CD4-positive, alpha-beta T cell treated with Interleukin-4 for 1 hour (primary cell): ENCODE results near the gene DCANP1.
A peak's percentile ranks its signal among the peaks of the same experiment; 100 is the strongest.

Experiments
- DNase-seq, 2 donors: peaks; one replicate each; pipeline ENCODE4 v3.0.0-alpha.2; 2020 to 2022

DCANP1 gene

GRCh38 chr5:135440916-135441315 lies 6.2 kb downstream of the DCANP1 start:
- DNase-seq, result no peak

DNA sequence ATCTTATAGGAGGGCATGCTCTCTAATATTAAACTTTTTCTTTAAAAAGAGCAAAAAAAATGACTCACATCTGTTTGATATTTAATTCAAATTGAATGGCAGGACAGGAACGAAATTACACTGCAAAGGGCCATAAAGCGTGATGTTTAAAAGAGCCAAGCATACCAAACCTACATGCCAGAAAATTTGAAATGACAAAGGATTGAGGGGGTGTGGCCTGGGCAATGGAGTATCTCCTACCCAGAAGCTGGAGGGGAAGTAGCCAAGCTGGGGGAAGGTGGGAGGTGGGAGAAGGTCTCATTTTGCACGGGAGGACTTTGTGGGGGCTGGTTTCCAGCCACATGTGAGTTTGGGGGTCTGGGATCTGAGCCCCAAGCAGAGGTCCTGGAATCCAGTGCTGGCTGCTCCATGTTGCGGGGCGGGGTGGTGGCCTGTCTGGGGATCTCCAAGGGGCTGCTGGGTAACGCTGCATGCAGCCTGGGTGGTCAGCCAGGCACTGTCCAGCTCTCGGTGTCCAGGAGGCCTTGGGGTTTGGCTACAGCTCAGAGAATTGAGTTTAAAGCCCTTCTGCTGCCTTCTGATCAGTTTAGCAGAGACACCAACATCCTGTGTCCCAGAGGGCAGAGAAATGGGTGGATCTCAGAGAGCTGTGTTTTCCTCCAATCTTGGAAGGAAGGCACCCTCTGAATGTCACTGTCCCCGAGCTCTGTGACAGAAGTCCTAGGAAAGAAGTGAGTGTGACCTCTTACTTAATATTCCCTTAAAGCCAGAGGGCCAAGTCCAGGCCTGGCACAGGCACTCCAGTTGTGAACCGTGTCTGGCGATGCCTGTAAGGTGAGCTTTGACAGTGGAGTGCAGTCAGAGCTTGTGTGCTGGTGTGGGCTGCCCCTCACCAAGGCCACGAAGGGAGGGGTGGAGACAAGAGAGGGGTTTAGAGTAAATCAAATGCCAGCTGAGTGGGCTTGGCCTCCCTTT lies 7.6 kb downstream of the DCANP1 start:
- no peak for DNase-seq

DNA sequence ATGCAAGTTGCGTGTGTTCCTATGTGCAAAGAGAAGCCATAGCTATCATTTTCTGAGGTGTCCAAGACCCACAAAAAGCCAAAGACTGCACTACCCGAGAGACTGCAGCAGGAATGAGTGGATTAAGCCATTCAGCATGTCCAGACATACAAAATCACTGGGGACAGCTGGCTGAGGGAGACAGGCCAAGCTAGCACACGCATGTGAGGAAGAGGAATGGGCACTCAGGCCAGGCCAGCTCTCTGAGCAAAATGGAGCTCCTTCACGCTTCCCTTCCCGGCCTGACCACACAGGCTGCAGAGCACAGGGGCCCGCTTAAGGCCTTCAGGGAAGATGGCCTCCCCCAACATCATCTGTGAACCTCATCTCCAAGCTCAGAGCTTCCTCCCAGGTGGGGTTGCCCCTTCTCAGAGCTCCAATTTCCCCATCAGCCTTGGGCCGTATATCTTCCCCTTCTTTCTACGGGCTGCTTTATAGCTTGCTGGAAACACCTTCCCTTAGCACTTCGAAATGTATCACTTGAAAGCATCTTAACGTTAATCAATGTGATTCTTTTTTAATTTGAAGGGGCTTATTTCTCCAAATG lies 8.4 kb downstream of the DCANP1 start:
- DNase-seq, result no peak

- DNase-seq, result no peak
Observed at GRCh38 chr5:135437796-135438560, 9.2 kb downstream of the DCANP1 start.

DNA sequence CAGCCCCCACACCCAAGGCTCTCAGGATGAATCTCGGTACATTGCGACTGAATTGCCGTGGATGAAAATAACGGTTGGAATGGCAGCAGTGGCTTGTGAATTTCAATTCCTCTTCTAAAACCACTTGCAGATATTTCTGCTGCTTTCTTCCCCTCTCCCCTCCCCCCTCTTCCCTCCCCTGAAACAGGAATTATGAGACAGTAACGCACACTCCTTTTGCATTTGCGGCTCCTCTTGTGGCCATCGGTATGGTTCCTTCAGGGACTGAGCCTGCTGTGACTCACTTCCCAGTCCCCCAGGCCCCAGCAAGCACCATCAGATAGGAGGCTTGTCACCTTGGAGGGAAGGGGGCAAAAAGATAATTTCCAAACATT lies 9.7 kb downstream of the DCANP1 start:
- DNase-seq, result peak; percentile 8 to 43

DNA sequence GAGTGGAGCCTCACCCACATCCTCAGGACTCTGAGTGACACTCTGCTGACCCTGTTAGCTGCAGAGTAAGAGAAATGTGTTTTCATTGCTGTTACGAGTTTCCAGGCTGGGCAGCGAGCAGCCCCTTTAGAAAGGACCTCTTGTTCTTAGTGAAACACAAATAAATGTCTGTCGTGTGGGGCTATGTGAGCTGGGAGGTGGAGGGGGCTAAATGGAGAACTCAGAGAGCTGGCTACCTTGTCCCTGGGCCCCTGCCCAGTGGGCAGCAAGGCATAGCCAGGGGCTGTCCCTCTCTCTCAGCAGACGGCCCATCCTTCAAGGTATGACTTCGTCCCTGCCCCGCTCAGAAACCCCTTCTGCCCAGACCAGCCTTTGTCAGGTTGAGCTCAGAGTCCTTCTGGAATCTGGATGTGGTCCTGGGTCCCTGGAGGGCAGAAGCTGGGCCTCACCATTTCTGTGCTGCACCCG lies 10.2 kb downstream of the DCANP1 start:
- no peak for DNase-seq

- no peak for DNase-seq
Observed at GRCh38 chr5:135435467-135436330, 11.4 kb downstream of the DCANP1 start.

DNA sequence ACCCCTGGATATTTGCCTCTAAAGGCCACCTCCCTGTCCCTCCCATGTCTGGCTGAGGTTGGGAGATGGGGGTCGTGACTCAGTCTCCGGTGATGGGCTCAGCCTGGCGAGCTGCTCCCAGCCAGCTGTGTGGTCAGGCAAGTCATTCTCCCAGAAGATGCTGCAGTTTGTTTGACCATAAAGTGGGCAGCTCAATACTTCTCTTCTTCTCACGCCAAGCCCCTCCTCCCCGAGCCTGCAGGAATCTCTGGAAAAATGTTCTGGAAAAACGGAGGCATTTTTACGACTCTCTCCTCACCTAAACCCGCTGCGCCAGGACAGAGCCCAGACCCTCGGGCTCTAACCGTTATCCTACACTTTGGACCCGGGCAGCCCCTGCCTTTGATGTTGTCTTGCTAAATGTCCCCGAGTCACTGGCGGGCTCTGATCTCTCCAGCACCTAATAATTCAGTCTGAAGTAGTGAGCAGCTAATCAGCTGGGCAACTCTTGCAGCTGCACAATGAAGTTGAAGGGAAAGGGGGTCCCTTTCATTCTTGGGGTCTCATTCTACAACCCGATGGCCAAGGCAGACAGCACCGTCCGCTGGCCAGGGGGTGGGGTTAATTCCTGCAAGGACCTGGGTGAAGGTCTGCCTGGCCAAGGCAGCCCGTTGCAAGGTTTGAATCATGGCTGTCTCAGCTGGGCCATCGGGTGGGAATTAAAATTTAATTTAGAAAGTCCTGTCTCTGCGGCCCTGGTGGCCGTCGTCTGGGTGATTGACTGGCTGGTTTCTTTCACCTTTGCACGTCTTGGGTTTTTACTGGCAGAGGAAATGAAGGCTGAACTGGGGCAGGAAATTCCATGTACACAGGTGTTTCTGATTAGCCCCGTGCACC lies 12.3 kb downstream of the DCANP1 start:
- no peak for DNase-seq

DNA sequence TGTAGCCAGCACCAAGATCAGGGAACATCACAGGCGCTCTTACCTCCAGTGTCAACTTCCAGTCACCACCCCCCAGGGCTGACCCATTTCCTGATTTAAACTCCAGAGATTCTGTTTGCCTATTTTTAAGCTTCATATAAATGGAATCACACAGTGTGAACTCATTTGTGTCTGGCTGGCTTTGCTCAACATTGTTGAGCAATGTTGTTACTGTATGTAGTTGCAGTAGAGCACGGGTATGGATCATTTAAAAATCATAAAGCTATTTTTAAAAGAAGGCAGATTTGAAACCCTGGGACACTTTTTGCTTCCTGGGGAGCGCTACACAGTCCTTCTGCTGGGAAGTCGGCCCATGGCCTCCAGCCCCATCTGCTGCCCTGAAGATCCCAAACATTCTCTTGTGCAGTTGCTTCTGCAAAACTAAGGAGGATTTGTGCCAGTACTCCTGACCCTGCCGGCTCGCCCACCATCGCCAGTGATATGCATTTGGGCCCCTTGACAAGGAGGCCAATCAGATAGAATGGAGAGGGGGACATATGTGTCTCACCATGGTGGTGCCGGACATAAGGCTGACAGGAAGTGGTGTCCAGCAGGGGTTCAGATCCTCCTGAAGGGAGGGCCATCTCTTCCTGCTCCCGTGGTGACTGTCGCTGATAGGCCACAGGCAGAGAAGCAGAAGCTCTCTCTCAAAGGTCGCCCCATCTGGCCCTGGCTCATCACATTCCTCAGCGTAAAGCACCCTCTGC lies 13.3 kb downstream of the DCANP1 start:
- no peak for DNase-seq

- no peak for DNase-seq
Observed at GRCh38 chr5:135432113-135432512, 15.0 kb downstream of the DCANP1 start.

GRCh38 chr5:135430135-135430437 lies 17.1 kb downstream of the DCANP1 start:
- no peak for DNase-seq

- DNase-seq, result no peak
Observed at GRCh38 chr5:135429301-135430134, 17.6 kb downstream of the DCANP1 start.

DNA sequence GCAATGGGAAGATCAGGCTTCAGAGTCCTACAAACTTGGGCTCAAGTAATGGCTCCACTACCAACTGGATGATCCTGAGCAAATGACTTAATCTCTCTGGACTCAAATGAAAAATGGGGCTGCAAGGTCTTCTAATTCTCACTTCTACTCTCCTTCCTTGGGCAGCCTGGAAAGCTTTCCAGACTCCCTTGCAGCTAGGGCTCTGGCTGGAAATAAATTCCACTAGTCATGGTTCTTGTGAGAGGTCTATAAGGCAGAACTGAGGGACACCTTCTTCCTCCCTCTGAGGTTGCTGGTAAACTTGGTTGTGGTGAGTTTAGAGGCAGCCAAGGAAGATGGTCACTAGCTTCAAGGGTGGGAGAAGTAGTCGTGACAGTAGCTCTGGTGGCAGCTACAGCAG lies 18.6 kb downstream of the DCANP1 start:
- no peak for DNase-seq

DNA sequence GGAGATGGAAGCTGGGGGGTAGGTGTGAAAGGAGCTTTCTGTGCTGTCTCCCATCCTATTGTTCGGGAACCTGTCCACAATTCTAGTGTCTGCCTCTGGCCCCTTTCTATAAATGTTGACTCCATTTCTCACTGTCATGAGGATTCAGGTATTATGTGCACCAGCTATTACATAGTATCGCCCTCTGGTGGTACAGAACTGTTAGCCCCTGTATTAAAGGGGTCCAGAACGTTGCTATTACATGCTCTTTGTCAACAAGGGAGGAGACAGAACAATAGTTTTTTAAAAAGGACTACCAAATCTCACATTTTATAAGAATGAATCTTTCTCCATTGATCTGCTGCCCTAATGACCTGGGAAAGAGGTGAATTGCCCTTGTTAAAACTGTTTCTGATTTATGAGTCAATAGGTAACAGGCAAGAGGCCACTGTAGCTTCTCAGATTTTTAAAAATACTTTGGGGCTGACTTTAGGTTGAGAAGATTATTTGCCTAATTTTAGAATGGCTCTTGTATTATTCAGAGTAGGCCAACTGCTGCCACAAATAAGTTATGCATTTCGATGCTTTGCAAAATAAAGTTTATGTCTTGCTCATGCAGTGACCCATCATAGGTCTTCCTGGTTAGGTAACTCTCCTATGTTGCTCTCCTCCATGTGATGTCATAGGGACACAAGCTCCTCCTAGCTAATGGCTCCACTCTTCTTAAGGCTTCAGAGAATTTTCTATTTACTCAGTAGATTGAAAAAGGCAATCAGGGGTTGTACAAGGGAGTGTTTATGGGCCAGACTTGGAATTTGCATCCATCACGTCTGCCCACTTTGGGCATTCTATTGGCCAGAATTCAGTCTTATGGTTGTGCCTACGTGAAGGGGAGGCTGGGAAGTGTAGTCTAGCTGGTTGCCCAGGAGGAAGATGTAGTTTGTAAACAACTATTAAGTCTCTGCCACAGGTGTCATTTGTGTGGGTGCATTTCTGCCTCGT lies 20.8 kb downstream of the DCANP1 start:
- DNase-seq, result peak in 1 of 2 donors; percentile 51

DNA sequence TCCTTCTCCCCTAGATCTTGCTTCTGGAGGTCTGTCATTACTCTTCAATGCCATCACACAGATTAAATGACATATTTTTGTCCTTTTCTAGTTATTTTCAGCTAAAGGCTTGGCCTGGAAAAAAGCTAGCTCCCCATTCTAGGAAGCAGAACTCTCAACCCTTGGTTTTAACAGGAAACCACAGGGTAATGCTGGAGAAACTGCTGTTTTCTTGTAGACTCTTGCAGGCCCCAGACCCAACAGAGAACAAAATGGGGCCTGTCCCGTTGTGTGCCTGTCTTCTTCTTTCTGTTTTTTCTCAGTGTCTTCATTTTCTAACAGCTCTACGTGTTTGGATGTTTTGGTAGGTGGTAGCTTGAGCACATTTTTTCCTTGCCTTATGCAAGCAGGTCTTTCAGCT lies 21.5 kb downstream of the DCANP1 start:
- no peak for DNase-seq

- DNase-seq, result no peak
Observed at GRCh38 chr5:135423846-135424168, 23.3 kb downstream of the DCANP1 start.

DNA sequence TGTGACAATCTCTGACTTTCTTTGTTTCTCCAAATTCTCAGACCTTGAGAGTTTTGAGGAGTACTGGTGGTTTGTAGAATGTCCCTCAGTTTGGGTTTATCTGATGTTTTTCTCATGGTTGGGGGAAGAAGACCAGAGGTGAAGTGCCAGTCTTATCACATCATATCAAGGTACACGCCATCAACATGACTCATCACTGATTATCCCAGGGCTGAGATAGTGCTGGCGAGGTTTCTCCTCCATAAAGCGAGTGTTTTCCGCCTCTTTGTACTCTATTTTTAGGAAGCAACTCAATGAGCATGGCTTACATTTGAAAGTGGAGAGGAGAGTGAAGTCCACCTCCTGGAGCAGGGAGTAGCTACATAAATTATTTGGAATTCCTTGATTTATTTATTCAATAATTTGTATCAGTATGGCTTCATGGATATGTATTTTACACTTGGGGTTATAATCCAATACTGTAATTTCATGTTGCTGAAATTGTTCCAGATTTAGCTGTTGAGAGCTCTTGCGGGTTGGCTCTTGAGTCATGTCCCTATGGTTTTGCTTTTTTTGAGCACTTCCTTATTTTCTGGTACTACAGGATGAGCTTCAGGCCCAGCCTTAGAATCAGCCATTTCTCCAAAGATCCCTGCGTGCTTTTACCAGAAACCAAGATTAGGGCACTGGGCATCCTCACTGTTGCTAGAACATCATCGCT lies 23.9 kb downstream of the DCANP1 start:
- DNase-seq, result no peak

GRCh38 chr5:135422419-135422818 lies 24.7 kb downstream of the DCANP1 start:
- DNase-seq, result no peak
